MM.1S (cell line): Measurements from ENCODE around the gene NEUROG2.
A peak's percentile ranks its signal among the peaks of the same experiment; 100 is the strongest.

ENCODE experiments used
- DNase-seq: peaks from one replicate; pipeline ENCODE4 v3.0.0-alpha.2; 2015
- H2AFZ ChIP-seq: fragments of 300-600 bp; sonication (generic); 2 replicates; pipeline ENCODE4 v1.6.0; 2016; ENCODE audit warnings: antibody characterized with exemption, low read length
- H3F3A ChIP-seq: fragments of 300-600 bp; sonication (generic); 2 replicates; pipeline ENCODE4 v1.6.1; 2016; ENCODE audit warnings: mild to moderate bottlenecking, antibody characterized with exemption, low read length, moderate library complexity, mixed read lengths; ENCODE audit not compliant: insufficient read depth
- H3K27ac ChIP-seq: fragments of 300-600 bp; sonication (generic); 2 replicates; pipeline ENCODE4 v1.5.1; 2016; ENCODE audit warnings: mild to moderate bottlenecking, low read length
- H3K27me3 ChIP-seq: fragments of 300-600 bp; sonication (generic); replicated peaks from 2 replicates; pipeline ENCODE4 v1.6.0; 2016; ENCODE audit warnings: low read length; ENCODE audit not compliant: insufficient read depth
- H3K36me3 ChIP-seq: fragments of 300-600 bp; sonication (generic); replicated peaks from 2 replicates; pipeline ENCODE4 v1.6.1; 2016; ENCODE audit warnings: mild to moderate bottlenecking, low read length, mixed read lengths; ENCODE audit not compliant: insufficient read depth
- H3K4me1 ChIP-seq: fragments of 300-600 bp; sonication (generic); 2 replicates; pipeline ENCODE4 v1.6.1; 2016; ENCODE audit warnings: low read length, mixed read lengths
- H3K4me2 ChIP-seq: fragments of 300-600 bp; sonication (generic); 2 replicates; pipeline ENCODE4 v1.6.0; 2016; ENCODE audit warnings: low read depth, low read length
- H3K4me3 ChIP-seq: fragments of 300-600 bp; sonication (generic); 2 replicates; pipeline ENCODE4 v1.5.1; 2016; ENCODE audit warnings: low read length, mixed read lengths
- H3K79me2 ChIP-seq: fragments of 300-600 bp; sonication (generic); 2 replicates; pipeline ENCODE4 v1.6.1; 2016; ENCODE audit warnings: mixed run types, low read length, mixed read lengths
- H3K9ac ChIP-seq: fragments of 300-600 bp; sonication (generic); 2 replicates; pipeline ENCODE4 v1.6.1; 2016; ENCODE audit warnings: low read length, mixed read lengths
- H3K9me2 ChIP-seq: fragments of 300-600 bp; sonication (generic); replicated peaks from 2 replicates; pipeline ENCODE4 v1.6.1; 2016; ENCODE audit warnings: mild to moderate bottlenecking, low read length, mixed read lengths; ENCODE audit not compliant: insufficient read depth
- H3K9me3 ChIP-seq: fragments of 300-600 bp; sonication (generic); replicated peaks from 2 replicates; pipeline ENCODE4 v1.6.1; 2016; ENCODE audit warnings: mild to moderate bottlenecking, low read length, mixed read lengths; ENCODE audit not compliant: insufficient read depth
- H4K20me1 ChIP-seq: fragments of 300-600 bp; sonication (generic); 2 replicates; pipeline ENCODE4 v1.6.1; 2016; ENCODE audit warnings: mild to moderate bottlenecking, low read length, moderate library complexity, mixed read lengths; ENCODE audit not compliant: insufficient read depth
- CTCF ChIP-seq: fragments of 300-600 bp; sonication (generic); IDR thresholded peaks from 2 replicates; pipeline ENCODE4 v1.5.1; 2016; ENCODE audit warnings: antibody characterized with exemption, low read length, mixed read lengths
- EZH2 ChIP-seq: fragments of 300-600 bp; sonication (generic); optimal IDR thresholded peaks from 2 replicates; pipeline ENCODE3; 2017; ENCODE audit warnings: low read depth, mild to moderate bottlenecking, antibody characterized with exemption, low read length, mixed read lengths
- EZH2phosphoT487 ChIP-seq: fragments of 300-600 bp; sonication (generic); IDR thresholded peaks from 2 replicates; pipeline ENCODE4 v1.6.1; 2018; ENCODE audit warnings: antibody characterized with exemption, low read length

The NEUROG2 gene

GRCh38 chr4:112513971-112514646 lies 1.9 kb downstream of the NEUROG2 start:
- Histone ChIP-seq H3K9me3 (no peaks in the 10 kb centered on the region), H3K9me2 (no peaks in the 10 kb centered on the region), H3K9ac (no peak overlapping the region), H3F3A (peaks cover 27% of the 10 kb centered on the region), H3K27ac (no peak overlapping the region), H3K4me1 (peaks cover 6% of the 10 kb centered on the region; the same call in 1 of the 2 replicates), H3K4me2 (peak overlapping the region; percentile 100), H3K4me3 (peak overlapping the region; percentile 71), H3K27me3 (peaks cover 18% of the 10 kb centered on the region), H3K79me2 (no peaks in the 10 kb centered on the region), H3K36me3 (no peaks in the 10 kb centered on the region), H4K20me1 (no peaks in the 10 kb centered on the region), H2AFZ (peak overlapping the region; percentile 83)
- peak; percentile 41 for DNase-seq
- no peak for TF ChIP-seq EZH2phosphoT487
- TF ChIP-seq CTCF: no peak
- TF ChIP-seq EZH2: no peak

GRCh38 chr4:112511803-112512118 lies 4.2 kb downstream of the NEUROG2 start:
- Histone ChIP-seq H2AFZ (no peak overlapping the region), H3K9me3 (no peaks in the 10 kb centered on the region), H3F3A (peaks cover 14% of the 10 kb centered on the region; the same call in 1 of the 2 replicates), H3K4me2 (no peak overlapping the region), H3K27me3 (peaks cover 24% of the 10 kb centered on the region), H3K36me3 (no peaks in the 10 kb centered on the region), H3K27ac (no peak overlapping the region), H3K4me1 (no peaks in the 10 kb centered on the region), H3K79me2 (no peaks in the 10 kb centered on the region), H4K20me1 (no peaks in the 10 kb centered on the region), H3K4me3 (no peak overlapping the region), H3K9ac (no peak overlapping the region), H3K9me2 (no peaks in the 10 kb centered on the region)
- no peak for DNase-seq
- TF ChIP-seq CTCF: no peak
- no peak for TF ChIP-seq EZH2
- no peak for TF ChIP-seq EZH2phosphoT487

GRCh38 chr4:112511093-112511802 lies 4.7 kb downstream of the NEUROG2 start:
- Histone ChIP-seq H3K27me3 (peaks cover 24% of the 10 kb centered on the region), H3K9me3 (no peaks in the 10 kb centered on the region), H4K20me1 (no peaks in the 10 kb centered on the region), H2AFZ (no peak overlapping the region), H3K4me2 (no peak overlapping the region), H3K36me3 (no peaks in the 10 kb centered on the region), H3K79me2 (no peaks in the 10 kb centered on the region), H3K9ac (no peak overlapping the region), H3K4me3 (no peak overlapping the region), H3K9me2 (no peaks in the 10 kb centered on the region), H3K4me1 (no peaks in the 10 kb centered on the region), H3K27ac (no peak overlapping the region), H3F3A (peaks cover 14% of the 10 kb centered on the region; the same call in 1 of the 2 replicates)
- TF ChIP-seq EZH2phosphoT487 (no peak), EZH2 (no peak), CTCF (no peak)
- DNase-seq: no peak
